Measurements from ENCODE around the gene RERE.

DNA sequence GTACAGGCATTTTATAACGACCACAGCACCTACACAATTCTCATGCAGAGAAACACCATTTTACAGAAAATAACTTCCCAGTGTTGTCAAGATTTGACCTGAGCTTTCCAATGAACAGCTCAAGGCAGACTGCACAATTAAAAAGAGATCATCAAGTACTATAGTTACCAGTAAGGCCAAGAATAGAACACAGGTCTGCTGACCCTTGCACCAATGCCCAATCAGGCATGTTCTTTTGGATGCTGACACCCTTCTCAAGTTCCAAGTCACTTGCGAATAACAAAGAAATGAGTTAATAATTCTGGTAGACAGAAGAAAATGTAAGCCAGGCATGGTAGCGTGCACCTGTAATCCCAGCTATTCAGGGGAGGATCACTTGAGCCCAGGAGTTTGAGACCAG, 397.6 kb downstream of the RERE start:
- TF ChIP-seq, protein P1, sequence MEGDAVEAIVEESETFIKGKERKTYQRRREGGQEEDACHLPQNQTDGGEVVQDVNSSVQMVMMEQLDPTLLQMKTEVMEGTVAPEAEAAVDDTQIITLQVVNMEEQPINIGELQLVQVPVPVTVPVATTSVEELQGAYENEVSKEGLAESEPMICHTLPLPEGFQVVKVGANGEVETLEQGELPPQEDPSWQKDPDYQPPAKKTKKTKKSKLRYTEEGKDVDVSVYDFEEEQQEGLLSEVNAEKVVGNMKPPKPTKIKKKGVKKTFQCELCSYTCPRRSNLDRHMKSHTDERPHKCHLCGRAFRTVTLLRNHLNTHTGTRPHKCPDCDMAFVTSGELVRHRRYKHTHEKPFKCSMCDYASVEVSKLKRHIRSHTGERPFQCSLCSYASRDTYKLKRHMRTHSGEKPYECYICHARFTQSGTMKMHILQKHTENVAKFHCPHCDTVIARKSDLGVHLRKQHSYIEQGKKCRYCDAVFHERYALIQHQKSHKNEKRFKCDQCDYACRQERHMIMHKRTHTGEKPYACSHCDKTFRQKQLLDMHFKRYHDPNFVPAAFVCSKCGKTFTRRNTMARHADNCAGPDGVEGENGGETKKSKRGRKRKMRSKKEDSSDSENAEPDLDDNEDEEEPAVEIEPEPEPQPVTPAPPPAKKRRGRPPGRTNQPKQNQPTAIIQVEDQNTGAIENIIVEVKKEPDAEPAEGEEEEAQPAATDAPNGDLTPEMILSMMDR (IDR thresholded peaks at IDR 0.05) = no peak
- TF ChIP-seq POLR2A (IDR thresholded peaks at IDR 0.05) = no peak
